Esophagus squamous epithelium (tissue), 4 donors: Measurements from ENCODE around the gene COX5A.

ENCODE experiments used
- CTCF ChIP-seq, 6 experiments: fragments of 450-650 bp in 4 of 6; fragments of 200-600 bp in 2 of 6; sonication (generic) in 2 of 6; IDR thresholded peaks; one replicate each; pipeline ENCODE4 v1.5.1; 2016 to 2019; ENCODE audit warnings: antibody characterized with exemption in 6 of 6, mild to moderate bottlenecking in 4 of 6, moderate library complexity in 4 of 6
- POLR2A ChIP-seq, 4 donors: fragments of 450-650 bp; IDR thresholded peaks; one replicate each; pipeline ENCODE4 v1.6.1; 2017; ENCODE audit warnings: antibody characterized with exemption in 4 of 4, mild to moderate bottlenecking in 4 of 4, moderate library complexity in 3 of 4

DNA sequence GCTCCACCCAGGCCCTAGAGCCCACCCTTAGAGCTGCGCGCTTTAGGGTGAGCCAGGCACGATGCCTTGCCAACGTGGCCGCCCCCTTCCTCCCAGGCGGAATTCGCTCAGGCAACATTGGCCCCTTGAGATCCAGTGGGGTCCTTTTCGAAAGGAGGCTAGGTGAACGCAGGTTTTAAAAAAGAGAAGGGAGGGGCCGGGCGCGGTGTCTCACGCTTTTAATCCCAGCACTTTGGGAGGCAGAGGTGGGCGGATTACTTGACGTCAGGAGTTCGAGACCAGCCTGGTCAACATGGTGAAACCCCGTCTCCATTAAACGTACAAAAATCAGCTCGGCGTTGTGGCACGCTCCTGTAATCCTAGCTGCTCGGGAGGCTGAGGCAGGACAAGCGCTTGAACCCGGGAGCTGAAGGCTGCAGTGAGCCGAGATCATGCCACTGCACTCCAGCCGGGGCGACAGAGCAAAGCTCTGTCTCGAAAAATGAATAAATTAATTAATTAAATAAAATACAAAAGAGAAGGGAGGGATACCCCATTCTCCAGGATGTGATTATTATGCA, 19.7 kb upstream of the COX5A start:
- TF ChIP-seq CTCF (IDR thresholded peaks at IDR 0.05) (no peak), POLR2A (IDR thresholded peaks at IDR 0.05) (no peak)
